ENCODE measurements around the gene BMERB1. TPM values are rescaled to one million over a fixed set of nuclear protein-coding genes. Genes with fewer than 3 reads are reported as not detected.

The BMERB1 gene
- total and polyA plus RNA-seq, 4 donors, result 5.6 to 33.3 (median 9.0) TPM

DNA sequence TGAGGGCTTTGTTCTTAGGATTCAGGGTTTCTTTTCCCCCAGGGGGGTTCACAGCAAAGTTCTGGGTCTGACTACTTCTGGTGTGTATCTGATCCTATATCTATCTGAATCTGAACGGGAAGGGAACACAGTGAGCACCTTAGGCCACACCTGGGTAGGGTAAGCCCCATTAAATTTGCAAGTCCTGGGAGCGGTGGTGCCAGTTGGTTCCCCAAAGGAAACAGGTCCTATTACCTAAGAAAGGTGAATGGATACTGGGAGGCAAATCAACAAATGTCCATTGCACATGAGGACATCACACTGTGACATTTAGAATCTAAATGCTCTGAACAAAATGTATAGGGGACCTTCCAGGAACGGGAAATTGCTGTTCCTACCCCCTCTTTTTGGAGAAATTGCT is 54.6 kb downstream of the BMERB1 start:
- peak overlapping the region; percentile 90 to 93 for H3K27ac ChIP-seq (ENCODE audit: low read depth in 1 of 2, low read length in 2 of 2)
- DNase-seq (ENCODE audit: low spot score), result no peak

GRCh38 chr16:15490123-15490711 is 55.8 kb downstream of the BMERB1 start:
- WGBS, result 98% methylated on average over 5 of the region's 5 CpGs
- peak overlapping the region; percentile 84 to 93 for H3K27ac ChIP-seq (ENCODE audit: low read depth in 1 of 2, low read length in 2 of 2)
- no peaks in the 10 kb centered on the region for H3K27me3 ChIP-seq (ENCODE audit: control insufficient read depth in 4 of 4, insufficient read depth in 4 of 4, low read length in 3 of 4)
- no peaks in the 10 kb centered on the region for H3K9me3 ChIP-seq (ENCODE audit: control insufficient read depth in 4 of 4, low read length in 3 of 4)
- no peak for DNase-seq (ENCODE audit: low spot score)
- no peaks in the 10 kb centered on the region for H3K36me3 ChIP-seq (ENCODE audit: control insufficient read depth in 4 of 4, insufficient read depth in 3 of 4, low read depth in 1 of 4, low read length in 3 of 4)
- TF ChIP-seq, protein P1, sequence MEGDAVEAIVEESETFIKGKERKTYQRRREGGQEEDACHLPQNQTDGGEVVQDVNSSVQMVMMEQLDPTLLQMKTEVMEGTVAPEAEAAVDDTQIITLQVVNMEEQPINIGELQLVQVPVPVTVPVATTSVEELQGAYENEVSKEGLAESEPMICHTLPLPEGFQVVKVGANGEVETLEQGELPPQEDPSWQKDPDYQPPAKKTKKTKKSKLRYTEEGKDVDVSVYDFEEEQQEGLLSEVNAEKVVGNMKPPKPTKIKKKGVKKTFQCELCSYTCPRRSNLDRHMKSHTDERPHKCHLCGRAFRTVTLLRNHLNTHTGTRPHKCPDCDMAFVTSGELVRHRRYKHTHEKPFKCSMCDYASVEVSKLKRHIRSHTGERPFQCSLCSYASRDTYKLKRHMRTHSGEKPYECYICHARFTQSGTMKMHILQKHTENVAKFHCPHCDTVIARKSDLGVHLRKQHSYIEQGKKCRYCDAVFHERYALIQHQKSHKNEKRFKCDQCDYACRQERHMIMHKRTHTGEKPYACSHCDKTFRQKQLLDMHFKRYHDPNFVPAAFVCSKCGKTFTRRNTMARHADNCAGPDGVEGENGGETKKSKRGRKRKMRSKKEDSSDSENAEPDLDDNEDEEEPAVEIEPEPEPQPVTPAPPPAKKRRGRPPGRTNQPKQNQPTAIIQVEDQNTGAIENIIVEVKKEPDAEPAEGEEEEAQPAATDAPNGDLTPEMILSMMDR (IDR thresholded peaks at IDR 0.05; ENCODE audit: low read depth, low read length, missing input control), result no peak
- no peak for TF ChIP-seq JUND (IDR thresholded peaks at IDR 0.05)
- no peak for TF ChIP-seq TAF1 (conservative IDR thresholded peaks at IDR 0.05)
- no peak for TF ChIP-seq RXRA (IDR thresholded peaks at IDR 0.05)
- no peak for TF ChIP-seq NR2F2 (IDR thresholded peaks at IDR 0.05)
- no peak for TF ChIP-seq RAD21 (IDR thresholded peaks at IDR 0.05)
- TF ChIP-seq HNF4G (IDR thresholded peaks at IDR 0.05), result no peak
- TF ChIP-seq ATF3 (IDR thresholded peaks at IDR 0.05), result no peak
- H3K4me1 ChIP-seq (ENCODE audit: control insufficient read depth in 4 of 4, insufficient read depth in 4 of 4, low read length in 3 of 4), result peaks cover 7 to 24% (median 16%) of the 10 kb centered on the region in 4 donors
- H3K4me3 ChIP-seq (ENCODE audit: low read depth in 1 of 3, low read length in 3 of 3), result no peak overlapping the region
- peak overlapping the region in 1 of 2 donors; percentile 24 for H3K9ac ChIP-seq (ENCODE audit: low read depth in 1 of 2, low read length in 2 of 2)

More for the DNA sequence above, 54.6 kb downstream of the BMERB1 start:
- H3K4me3 ChIP-seq (ENCODE audit: low read depth in 1 of 3, low read length in 3 of 3), result no peak overlapping the region
- no peak overlapping the region for H3K9ac ChIP-seq (ENCODE audit: low read depth in 1 of 2, low read length in 2 of 2)
- no peaks in the 10 kb centered on the region for H3K27me3 ChIP-seq (ENCODE audit: control insufficient read depth in 4 of 4, insufficient read depth in 4 of 4, low read length in 3 of 4)
- no peaks in the 10 kb centered on the region for H3K36me3 ChIP-seq (ENCODE audit: control insufficient read depth in 4 of 4, insufficient read depth in 3 of 4, low read depth in 1 of 4, low read length in 3 of 4)
- H3K4me1 ChIP-seq (ENCODE audit: control insufficient read depth in 4 of 4, insufficient read depth in 4 of 4, low read length in 3 of 4), result peaks cover 7 to 31% (median 16%) of the 10 kb centered on the region in 4 donors
- no peak for TF ChIP-seq HNF4A (conservative IDR thresholded peaks at IDR 0.05)
- no peak for TF ChIP-seq FOXA2 (IDR thresholded peaks at IDR 0.05)
- TF ChIP-seq ATF3 (IDR thresholded peaks at IDR 0.05), result no peak
- TF ChIP-seq MAX (IDR thresholded peaks at IDR 0.05), result no peak
- TF ChIP-seq HNF4G (IDR thresholded peaks at IDR 0.05), result no peak
- TF ChIP-seq EGR1 (IDR thresholded peaks at IDR 0.05; ENCODE audit: low read depth in 2 of 2), result no peak
- TF ChIP-seq YY1 (IDR thresholded peaks at IDR 0.05), result no peak
- TF ChIP-seq FOXA1 (IDR thresholded peaks at IDR 0.05), result no peak
- TF ChIP-seq NR2F2 (IDR thresholded peaks at IDR 0.05), result no peak
- TF ChIP-seq RAD21 (IDR thresholded peaks at IDR 0.05), result no peak
- H3K9me3 ChIP-seq (ENCODE audit: control insufficient read depth in 4 of 4, low read length in 3 of 4), result no peaks in the 10 kb centered on the region
- WGBS, result 39% methylated on average over 3 of the region's 3 CpGs

GRCh38 chr16:15491411-15491810 is 57.0 kb downstream of the BMERB1 start:
- no peak for DNase-seq (ENCODE audit: low spot score)
- Histone ChIP-seq H3K9ac (ENCODE audit: low read depth in 1 of 2, low read length in 2 of 2) (no peak overlapping the region), H3K9me3 (ENCODE audit: control insufficient read depth in 4 of 4, low read length in 3 of 4) (no peaks in the 10 kb centered on the region), H3K27ac (ENCODE audit: low read depth in 1 of 2, low read length in 2 of 2) (peak overlapping the region in 1 of 2 donors; percentile 7), H3K4me3 (ENCODE audit: low read depth in 1 of 3, low read length in 3 of 3) (no peak overlapping the region), H3K4me1 (ENCODE audit: control insufficient read depth in 4 of 4, insufficient read depth in 4 of 4, low read length in 3 of 4) (peaks cover 7 to 24% (median 16%) of the 10 kb centered on the region in 4 donors), H3K36me3 (ENCODE audit: control insufficient read depth in 4 of 4, insufficient read depth in 3 of 4, low read depth in 1 of 4, low read length in 3 of 4) (no peaks in the 10 kb centered on the region), H3K27me3 (ENCODE audit: control insufficient read depth in 4 of 4, insufficient read depth in 4 of 4, low read length in 3 of 4) (no peaks in the 10 kb centered on the region)
- WGBS, result 92% methylated on average over 4 of the region's 4 CpGs
- no peak for TF ChIP-seq FOXA1 (IDR thresholded peaks at IDR 0.05)
- TF ChIP-seq ATF3 (IDR thresholded peaks at IDR 0.05), result no peak
- TF ChIP-seq SP1 (IDR thresholded peaks at IDR 0.05), result no peak
- TF ChIP-seq HNF4A (conservative IDR thresholded peaks at IDR 0.05), result no peak
- TF ChIP-seq RXRA (IDR thresholded peaks at IDR 0.05), result no peak
- TF ChIP-seq, protein P2, sequence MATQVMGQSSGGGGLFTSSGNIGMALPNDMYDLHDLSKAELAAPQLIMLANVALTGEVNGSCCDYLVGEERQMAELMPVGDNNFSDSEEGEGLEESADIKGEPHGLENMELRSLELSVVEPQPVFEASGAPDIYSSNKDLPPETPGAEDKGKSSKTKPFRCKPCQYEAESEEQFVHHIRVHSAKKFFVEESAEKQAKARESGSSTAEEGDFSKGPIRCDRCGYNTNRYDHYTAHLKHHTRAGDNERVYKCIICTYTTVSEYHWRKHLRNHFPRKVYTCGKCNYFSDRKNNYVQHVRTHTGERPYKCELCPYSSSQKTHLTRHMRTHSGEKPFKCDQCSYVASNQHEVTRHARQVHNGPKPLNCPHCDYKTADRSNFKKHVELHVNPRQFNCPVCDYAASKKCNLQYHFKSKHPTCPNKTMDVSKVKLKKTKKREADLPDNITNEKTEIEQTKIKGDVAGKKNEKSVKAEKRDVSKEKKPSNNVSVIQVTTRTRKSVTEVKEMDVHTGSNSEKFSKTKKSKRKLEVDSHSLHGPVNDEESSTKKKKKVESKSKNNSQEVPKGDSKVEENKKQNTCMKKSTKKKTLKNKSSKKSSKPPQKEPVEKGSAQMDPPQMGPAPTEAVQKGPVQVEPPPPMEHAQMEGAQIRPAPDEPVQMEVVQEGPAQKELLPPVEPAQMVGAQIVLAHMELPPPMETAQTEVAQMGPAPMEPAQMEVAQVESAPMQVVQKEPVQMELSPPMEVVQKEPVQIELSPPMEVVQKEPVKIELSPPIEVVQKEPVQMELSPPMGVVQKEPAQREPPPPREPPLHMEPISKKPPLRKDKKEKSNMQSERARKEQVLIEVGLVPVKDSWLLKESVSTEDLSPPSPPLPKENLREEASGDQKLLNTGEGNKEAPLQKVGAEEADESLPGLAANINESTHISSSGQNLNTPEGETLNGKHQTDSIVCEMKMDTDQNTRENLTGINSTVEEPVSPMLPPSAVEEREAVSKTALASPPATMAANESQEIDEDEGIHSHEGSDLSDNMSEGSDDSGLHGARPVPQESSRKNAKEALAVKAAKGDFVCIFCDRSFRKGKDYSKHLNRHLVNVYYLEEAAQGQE (IDR thresholded peaks at IDR 0.05), result no peak
- no peak for TF ChIP-seq MAX (IDR thresholded peaks at IDR 0.05)
- TF ChIP-seq YY1 (IDR thresholded peaks at IDR 0.05), result no peak
- no peak for TF ChIP-seq GABPA (IDR thresholded peaks at IDR 0.05 in 1 of 2, conservative IDR thresholded peaks at IDR 0.05 in 1 of 2)
- no peak for TF ChIP-seq NR2F2 (IDR thresholded peaks at IDR 0.05)
- TF ChIP-seq RAD21 (IDR thresholded peaks at IDR 0.05), result no peak
- no peak for TF ChIP-seq EGR1 (IDR thresholded peaks at IDR 0.05; ENCODE audit: low read depth in 2 of 2)
- TF ChIP-seq FOXA2 (IDR thresholded peaks at IDR 0.05), result no peak
- no peak for TF ChIP-seq JUND (IDR thresholded peaks at IDR 0.05)
